GM12801 (cell line): ENCODE results near the gene ADSS1.

Experiments
- CTCF ChIP-seq: IDR thresholded peaks from one replicate; pipeline ENCODE4 v1.5.1; 2011; ENCODE audit warnings: control low read depth; ENCODE audit not compliant: insufficient read length; ENCODE audit errors: extremely low read depth

Gene ADSS1

DNA sequence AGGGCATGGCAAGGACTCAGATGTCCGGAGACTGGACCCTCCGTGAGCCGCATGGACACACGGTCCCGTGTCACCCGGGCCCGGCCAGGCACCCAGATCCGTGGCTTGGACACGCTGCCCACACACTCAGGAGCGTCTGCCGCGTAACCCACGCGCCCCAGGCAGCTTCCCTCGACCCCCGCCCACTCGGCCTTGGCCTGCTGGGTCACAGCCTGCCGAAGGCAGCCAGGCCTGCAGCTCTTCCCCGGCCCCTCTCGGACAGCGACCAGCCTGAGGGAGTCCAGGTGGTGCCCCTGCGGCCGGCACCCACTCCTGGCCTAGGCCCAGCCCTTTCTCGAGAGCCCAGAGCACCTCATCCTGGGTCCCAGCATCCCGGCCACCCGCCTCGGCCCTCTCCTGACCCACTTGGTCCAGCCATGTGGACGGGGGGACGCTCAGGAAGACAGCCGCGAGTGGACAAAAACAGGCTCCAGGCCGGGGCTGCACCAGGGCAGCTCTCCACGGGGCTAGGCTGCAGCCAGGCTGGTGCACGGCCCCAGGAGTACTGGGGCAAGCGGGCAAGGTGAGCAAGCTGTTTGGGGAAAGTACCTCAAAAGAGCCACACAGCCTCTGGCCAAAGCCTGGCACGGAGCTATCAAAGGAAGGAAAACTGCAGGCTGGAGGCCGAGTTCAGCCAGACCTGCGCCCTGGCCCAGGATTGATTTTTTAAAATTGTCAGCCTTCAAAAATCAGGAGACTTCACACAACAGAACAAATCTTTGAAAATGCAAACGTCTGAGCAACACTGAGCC is 65.0 kb downstream of the ADSS1 start:
- no peak for TF ChIP-seq CTCF

- no peak for TF ChIP-seq CTCF
Measured at GRCh38 chr14:104789752-104790743, 66.0 kb downstream of the ADSS1 start.

DNA sequence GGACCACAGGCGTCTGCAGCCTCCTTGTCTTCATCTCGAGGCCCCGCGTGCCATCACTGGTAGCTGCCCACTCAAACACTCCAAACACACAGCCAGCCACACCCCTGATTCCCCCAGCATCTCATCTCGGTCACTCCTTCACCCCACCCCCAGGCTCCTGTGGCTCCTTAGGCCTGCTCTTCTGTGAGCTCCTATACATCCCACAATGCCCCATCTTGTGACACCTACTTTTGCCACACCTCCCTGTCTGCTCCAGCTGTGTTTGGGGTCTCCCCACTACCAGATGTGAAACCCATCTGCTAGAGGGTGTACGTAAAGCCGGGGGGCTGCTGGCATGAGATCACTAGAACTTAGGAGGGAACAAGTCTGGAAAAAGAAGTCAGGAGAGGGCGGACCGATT is 67.4 kb downstream of the ADSS1 start:
- TF ChIP-seq CTCF, result no peak

- no peak for TF ChIP-seq CTCF
Measured at GRCh38 chr14:104792101-104792884, 68.3 kb downstream of the ADSS1 start.

- no peak for TF ChIP-seq CTCF
Measured at GRCh38 chr14:104792945-104793702, 69.1 kb downstream of the ADSS1 start.

DNA sequence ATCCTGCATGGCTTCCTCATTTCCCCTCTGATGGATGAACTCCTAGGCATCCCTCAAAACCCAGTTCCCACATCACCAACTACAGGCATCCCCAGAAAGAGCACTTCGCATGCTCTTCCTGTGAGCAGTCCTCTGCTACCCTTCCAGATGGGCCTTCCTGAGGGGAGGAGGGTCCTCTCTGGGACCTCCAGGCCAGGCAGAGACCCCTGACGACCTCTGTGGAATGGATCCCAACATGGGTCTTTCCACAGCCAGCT is 69.6 kb downstream of the ADSS1 start:
- TF ChIP-seq CTCF, result no peak

- TF ChIP-seq CTCF, result no peak
Measured at GRCh38 chr14:104794099-104794498, 70.1 kb downstream of the ADSS1 start.
